Loucy (cell line): ENCODE measurements around the gene DAB1.

Experiments
- CTCF ChIP-seq: fragments of 200-600 bp; sonication (generic); conservative IDR thresholded peaks from 2 replicates; pipeline ENCODE4 v1.5.1; 2014; ENCODE audit warnings: mild to moderate bottlenecking, antibody characterized with exemption, low read length
- EZH2phosphoT487 ChIP-seq: fragments of 200-600 bp; IDR thresholded peaks from 2 replicates; pipeline ENCODE4 v1.6.1; 2018; ENCODE audit warnings: antibody characterized with exemption, mild to moderate bottlenecking, moderate library complexity, borderline replicate concordance

GRCh38 chr1:57106296-57106695, 317.6 kb downstream of the DAB1 start:
- no peak for TF ChIP-seq CTCF
- no peak for TF ChIP-seq EZH2phosphoT487
